CD4-positive, alpha-beta T cell treated with Interferon alpha-2 for 1 hour (primary cell): ENCODE data around the gene PHYHIPL.

Source experiments
- DNase-seq, 2 donors: peaks; one replicate each; pipeline ENCODE4 v3.0.0-alpha.2; 2020 to 2022

PHYHIPL gene

GRCh38 chr10:59176241-59177030, at the start of gene PHYHIPL:
Gene PHYHIPL (plus strand): TSS chr10:59176643. CDS start chr10:59176854, 211 bp downstream.
- no peak for DNase-seq

GRCh38 chr10:59126991-59127390, 49.5 kb upstream of the PHYHIPL start:
- DNase-seq, result no peak

DNA sequence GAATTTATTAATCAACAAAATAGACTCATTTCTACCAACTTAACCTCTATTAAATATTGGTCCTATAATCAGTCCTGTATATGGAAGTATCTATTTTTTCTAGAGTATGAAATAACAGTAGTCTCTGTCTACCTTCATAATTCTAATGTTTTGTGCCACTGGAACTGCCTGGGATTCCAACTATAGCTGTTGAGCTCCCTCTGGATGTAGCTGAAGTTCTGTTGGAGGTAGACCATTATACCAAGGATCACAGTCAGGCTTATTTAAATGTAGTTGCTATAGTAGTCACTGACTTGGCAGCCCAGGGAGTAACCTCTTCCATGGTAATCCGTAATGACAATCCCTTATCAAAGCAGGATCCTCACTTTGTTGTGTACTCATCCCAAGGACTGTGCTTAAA, 48.5 kb upstream of the PHYHIPL start:
- DNase-seq, result no peak

- DNase-seq, result no peak
Observed at GRCh38 chr10:59129867-59130266, 46.6 kb upstream of the PHYHIPL start.

GRCh38 chr10:59131666-59132065, 44.8 kb upstream of the PHYHIPL start:
- no peak for DNase-seq

DNA sequence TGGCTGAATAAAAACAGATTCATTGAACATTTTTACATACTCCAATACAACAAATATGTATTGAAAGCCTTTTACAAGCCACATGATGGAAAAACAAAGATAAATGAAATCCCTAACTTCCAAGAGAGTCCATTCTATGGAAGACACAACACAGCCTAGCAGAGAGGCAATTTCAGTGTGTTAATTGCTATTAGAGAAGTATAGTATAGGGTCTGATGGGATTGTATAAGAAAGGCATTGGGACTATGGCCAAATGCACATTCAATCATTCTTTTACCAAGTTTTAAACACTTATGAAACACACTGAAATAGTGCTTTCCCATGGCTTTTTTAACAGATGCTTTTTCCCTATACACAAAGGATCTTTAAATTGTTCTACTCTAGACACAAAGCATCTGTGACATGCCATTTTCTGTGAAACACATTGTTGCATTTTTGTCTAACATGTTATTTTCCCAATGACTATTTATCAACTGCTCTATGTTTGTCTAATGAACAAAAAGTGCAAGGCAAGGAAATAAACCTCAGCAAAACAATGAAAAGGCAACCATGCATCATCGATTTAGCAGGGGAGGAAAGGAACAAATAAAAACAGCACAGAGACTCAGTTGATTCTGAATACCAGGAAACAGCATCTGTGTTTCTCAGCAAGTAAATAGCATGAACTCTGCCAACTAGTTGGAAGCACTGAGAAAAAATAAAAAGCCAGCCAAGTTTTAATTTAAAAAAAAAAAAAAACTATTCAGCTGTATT, 42.4 kb upstream of the PHYHIPL start:
- DNase-seq, result no peak

DNA sequence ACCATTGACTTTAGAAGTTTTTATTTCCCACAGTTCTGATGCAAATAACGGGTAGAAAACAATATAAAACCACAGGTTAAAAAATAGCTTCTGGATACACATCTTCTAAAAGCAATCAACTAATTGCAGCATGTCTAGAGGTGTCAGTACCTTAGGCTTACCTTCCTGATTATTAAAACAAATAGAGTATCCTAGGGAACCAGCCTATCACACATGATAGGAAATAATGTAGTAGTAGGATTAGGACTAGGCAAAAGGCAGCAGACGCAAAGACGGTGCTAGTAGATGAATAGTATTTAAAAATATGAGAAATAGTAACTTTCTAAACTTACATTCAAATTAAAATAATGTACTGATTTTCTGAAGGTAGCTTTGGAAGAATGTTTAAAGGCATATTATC, 41.7 kb upstream of the PHYHIPL start:
- DNase-seq, result no peak

- DNase-seq, result no peak
Observed at GRCh38 chr10:59135275-59135674, 41.2 kb upstream of the PHYHIPL start.

DNA sequence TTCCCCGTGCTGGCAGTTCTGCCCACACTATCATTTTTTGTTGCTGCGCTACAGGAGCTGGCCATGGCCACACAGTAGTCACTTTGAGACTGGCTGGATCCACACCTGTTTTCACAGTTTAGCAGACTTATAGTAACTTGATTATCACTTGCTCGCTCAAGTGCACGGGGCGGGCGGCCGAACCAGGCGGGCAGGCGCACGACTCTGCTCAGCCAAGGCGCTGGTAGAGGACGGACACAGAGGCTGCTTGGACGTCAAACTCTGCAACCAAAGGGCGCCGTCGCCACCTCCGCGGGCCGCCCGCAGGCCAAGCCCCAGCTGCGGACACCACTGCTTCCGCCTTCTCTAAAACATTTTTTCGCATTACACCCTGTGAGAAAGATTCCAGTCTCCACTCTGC, 38.4 kb upstream of the PHYHIPL start:
- no peak for DNase-seq

DNA sequence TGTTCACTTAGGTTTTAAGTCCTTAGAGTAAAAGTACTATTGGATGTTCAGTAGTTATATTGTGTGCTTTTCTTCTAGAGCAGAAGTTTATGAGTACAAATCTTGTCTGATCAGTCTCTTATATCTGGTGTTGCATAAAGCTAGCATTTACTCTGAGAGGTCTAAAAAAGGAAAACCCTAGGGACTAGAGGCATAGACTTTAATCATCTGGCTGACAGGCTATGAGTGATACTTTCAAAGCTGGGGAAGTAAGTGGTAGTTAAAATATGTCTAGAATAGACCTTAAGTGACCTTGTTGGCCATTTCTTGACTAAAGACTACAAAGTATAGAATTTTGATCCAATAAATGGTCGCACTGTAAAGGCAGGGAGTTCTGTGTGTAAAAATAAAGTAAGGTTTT, 32.9 kb upstream of the PHYHIPL start:
- no peak for DNase-seq

DNA sequence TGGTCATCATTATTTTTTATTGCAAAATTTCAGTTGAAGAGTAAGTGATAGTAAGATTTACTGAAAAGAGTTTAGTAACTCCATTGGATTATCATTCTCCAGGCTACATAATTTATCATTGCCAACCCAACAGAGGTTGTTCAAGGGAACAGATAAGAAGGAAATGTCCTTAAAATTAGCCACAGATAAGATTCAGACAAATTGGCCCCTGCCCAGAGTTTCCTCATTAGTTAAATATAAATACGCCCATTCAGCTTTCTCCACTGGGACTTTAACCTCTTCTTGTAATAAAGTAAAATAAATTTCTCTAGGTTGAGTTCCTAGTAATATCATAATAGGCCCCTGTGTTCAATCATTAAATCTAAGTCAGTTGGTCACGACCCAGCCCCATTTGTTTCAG, 27.7 kb upstream of the PHYHIPL start:
- no peak for DNase-seq

DNA sequence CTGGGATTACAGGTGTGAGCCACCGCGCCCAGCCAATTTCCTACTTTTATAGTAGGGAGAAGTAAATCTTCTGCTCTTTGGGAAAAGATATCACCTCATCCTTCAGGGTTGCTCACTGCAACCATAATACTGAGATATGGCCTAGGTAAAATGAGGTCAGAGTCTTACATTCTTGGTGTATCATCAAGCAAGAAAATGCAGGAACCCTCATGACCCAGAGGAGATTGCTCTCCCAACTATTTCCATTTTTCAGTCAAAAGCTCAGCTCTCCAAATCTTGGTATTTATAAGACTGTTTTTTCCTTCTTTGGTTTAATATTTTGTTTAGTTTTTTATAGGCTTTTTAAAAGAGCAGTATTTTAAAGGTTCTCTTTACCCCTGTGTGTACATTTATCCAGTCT, 20.9 kb upstream of the PHYHIPL start:
- no peak for DNase-seq

- no peak for DNase-seq
Observed at GRCh38 chr10:59167512-59167911, 8.9 kb upstream of the PHYHIPL start.

GRCh38 chr10:59172567-59172966, 3.9 kb upstream of the PHYHIPL start:
- DNase-seq, result no peak

GRCh38 chr10:59173414-59173813, 3.0 kb upstream of the PHYHIPL start:
- DNase-seq, result no peak

- DNase-seq, result no peak
Observed at GRCh38 chr10:59175538-59176240, 754 bp upstream of the PHYHIPL start.

DNA sequence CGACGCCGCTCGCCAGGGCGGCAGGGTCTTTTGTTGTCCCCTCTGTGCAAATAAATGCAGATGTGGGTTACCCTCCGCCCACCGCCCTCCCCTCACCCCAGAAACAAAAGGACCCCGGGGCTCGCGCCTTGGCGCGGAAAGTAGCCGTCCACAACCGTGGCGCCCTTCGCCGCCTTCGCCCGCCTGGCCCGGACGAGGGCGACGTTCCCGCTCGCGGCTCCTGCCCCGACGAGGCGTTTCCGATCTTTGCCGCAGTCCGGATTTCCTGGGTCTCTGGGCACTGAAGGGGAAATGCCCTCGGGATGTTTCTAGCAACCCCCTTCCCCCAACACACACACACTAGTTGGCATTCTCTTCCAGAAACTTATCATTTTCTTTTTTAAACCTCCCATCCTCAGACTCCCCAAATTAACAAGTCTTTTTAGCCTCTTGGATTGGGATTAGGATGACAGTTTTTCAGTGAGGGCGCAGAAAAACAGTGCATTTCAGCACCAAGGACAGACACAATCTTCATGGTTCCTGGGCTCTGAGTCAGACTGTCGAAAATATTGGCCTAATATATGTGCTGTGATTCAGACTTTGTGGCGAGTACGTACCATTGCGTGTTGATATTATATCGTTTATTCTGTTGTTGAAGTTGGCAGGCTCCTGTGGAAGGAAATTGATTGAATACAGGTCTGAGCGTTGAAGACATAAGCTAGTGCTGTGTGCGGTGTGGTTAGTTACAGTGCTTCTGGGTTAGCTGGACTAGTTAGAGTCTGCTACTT, 771 bp downstream of the PHYHIPL start:
- no peak for DNase-seq

DNA sequence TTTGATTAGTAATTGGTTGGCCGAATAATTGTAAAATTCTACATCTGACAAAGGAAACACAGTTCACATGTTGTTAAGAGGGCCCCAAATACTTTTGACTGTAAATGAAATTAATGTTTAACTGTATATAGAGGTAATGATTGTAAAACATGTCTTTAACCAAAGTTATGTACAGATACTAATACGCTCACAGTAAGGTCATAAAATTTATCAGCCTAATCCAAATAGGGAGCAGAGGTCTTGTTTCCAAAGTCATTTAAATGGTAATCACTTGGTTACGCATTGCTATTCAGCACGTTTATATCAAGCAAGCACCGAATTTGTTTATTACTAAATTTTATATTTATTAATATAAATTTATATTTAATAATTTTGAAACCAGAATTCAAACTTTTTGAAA, 1.4 kb downstream of the PHYHIPL start:
- DNase-seq, result no peak

DNA sequence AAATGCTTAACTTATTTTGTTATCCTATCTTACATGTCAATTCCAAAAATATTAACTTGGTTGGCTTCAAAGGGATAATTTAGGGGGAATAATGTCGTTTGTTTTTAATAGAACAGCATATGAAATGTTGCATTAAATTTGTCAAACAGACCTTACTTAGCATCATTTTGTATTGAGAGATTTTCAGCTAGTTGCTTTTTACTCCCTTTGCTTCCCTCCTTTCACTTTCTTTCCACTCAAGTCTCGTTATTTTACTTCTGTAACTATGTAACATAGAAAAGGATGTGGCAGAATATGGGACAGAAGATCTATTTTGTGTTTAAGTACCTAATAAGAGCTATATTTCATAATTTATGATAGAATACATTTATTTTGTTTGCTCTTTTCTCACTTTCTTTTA, 2.6 kb downstream of the PHYHIPL start:
- no peak for DNase-seq

- DNase-seq, result no peak
Observed at GRCh38 chr10:59180689-59181270, 4.3 kb downstream of the PHYHIPL start.

- DNase-seq, result no peak
Observed at GRCh38 chr10:59181668-59182067, 5.2 kb downstream of the PHYHIPL start.

DNA sequence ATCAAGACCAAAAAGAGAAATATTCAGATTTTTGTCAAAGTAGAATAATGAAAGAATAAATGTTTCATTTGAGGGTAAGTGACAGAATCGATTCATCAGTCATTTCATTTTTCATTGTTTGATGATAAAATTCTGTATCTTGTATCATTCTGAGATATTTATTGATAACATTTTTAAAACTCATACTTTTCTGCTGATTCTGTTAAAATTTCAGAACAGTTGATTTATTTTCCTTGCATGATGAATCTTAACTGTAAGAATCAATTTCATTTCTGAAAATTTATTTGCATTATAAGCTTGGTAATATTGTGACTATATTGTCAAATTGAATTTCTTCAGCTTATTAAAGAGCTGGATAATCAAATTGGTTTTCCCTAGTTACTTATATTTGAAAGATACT, 13.9 kb downstream of the PHYHIPL start:
- no peak for DNase-seq
